CD4-positive, alpha-beta T cell treated with Interleukin-21 for 1 hour (primary cell): Measurements from ENCODE around the gene FCN3.
"Not testable (repeated sequence)": the region's sequence is repeated elsewhere in the genome, so short reads cannot be mapped to it uniquely, and the experiment has no call there.

Experiments
- DNase-seq: peaks from one replicate; pipeline ENCODE4 v3.0.0-alpha.2; 2020

Gene FCN3

GRCh38 chr1:27398405-27399149 lies 24.0 kb upstream of the FCN3 start:
- DNase-seq: no peak

GRCh38 chr1:27397749-27398148 lies 23.1 kb upstream of the FCN3 start:
- DNase-seq: no peak

GRCh38 chr1:27397110-27397509 lies 22.5 kb upstream of the FCN3 start:
- no peak for DNase-seq

- peak; percentile 88 for DNase-seq
Measured at GRCh38 chr1:27395441-27396195, 21.0 kb upstream of the FCN3 start.

- no peak for DNase-seq
Measured at GRCh38 chr1:27394925-27395324, 20.3 kb upstream of the FCN3 start.

- DNase-seq: no peak
Measured at GRCh38 chr1:27394282-27394658, 19.6 kb upstream of the FCN3 start.

- DNase-seq: no peak
Measured at GRCh38 chr1:27393641-27394281, 19.1 kb upstream of the FCN3 start.

GRCh38 chr1:27392778-27393635 lies 18.4 kb upstream of the FCN3 start:
- DNase-seq: no peak

GRCh38 chr1:27392096-27392777 lies 17.6 kb upstream of the FCN3 start, which contains the start of gene GPR3:
GPR3 (plus strand) TSS chr1:27392622; CDS start chr1:27393799, 1,177 bp downstream.
- peak; percentile 94 for DNase-seq

- peak; percentile 44 for DNase-seq
Measured at GRCh38 chr1:27391511-27392095, 17.0 kb upstream of the FCN3 start.

GRCh38 chr1:27388337-27389005 lies 13.8 kb upstream of the FCN3 start:
- peak; percentile 78 for DNase-seq

GRCh38 chr1:27384797-27385196 lies 10.2 kb upstream of the FCN3 start:
- DNase-seq: not testable (repeated sequence)

- no peak for DNase-seq
Measured at GRCh38 chr1:27383661-27384060, 9.0 kb upstream of the FCN3 start.

- peak; percentile 40 for DNase-seq
Measured at GRCh38 chr1:27383039-27383605, 8.5 kb upstream of the FCN3 start, which contains the start of gene CD164L2. CD164L2 (minus strand) TSS chr1:27383333; CDS start chr1:27383239, 94 bp downstream.

GRCh38 chr1:27381969-27382762 lies 7.5 kb upstream of the FCN3 start:
- no peak for DNase-seq

- no peak for DNase-seq
Measured at GRCh38 chr1:27380766-27381733, 6.4 kb upstream of the FCN3 start.

GRCh38 chr1:27380224-27380623 lies 5.6 kb upstream of the FCN3 start:
- DNase-seq: no peak

- DNase-seq: no peak
Measured at GRCh38 chr1:27379564-27380122, 5.0 kb upstream of the FCN3 start.
